Mononuclear cell (primary cell): ENCODE results near the gene RFPL1. TPM values are rescaled to one million over a fixed set of nuclear protein-coding genes. Genes with fewer than 3 reads are reported as not detected.

Experiments used
- H3K27me3 ChIP-seq: 2 replicates; pipeline ENCODE4 v1.6.0; 2011; ENCODE audit warnings: low read length, control low read depth; ENCODE audit not compliant: insufficient read depth
- H3K4me1 ChIP-seq: 2 replicates; pipeline ENCODE4 v1.5.1; 2011; ENCODE audit warnings: mild to moderate bottlenecking, low read length, control low read depth; ENCODE audit not compliant: insufficient read depth
- H3K4me3 ChIP-seq: 2 replicates; pipeline ENCODE4 v1.5.1; 2011; ENCODE audit warnings: mild to moderate bottlenecking, low read length, moderate library complexity
- H3K9me3 ChIP-seq: 2 replicates; pipeline ENCODE4 v1.5.1; 2011; ENCODE audit warnings: low read depth, mild to moderate bottlenecking, control low read depth, low read length
- total RNA-seq: library from RNA; depleted of rRNA; stranded (reverse); fragments of >200 nt; gene quantifications from one replicate; pipeline ENCODE4 v1.2.3, GENCODE V29; 2012

RFPL1 gene
- total RNA-seq, 1 donor: not detected

DNA sequence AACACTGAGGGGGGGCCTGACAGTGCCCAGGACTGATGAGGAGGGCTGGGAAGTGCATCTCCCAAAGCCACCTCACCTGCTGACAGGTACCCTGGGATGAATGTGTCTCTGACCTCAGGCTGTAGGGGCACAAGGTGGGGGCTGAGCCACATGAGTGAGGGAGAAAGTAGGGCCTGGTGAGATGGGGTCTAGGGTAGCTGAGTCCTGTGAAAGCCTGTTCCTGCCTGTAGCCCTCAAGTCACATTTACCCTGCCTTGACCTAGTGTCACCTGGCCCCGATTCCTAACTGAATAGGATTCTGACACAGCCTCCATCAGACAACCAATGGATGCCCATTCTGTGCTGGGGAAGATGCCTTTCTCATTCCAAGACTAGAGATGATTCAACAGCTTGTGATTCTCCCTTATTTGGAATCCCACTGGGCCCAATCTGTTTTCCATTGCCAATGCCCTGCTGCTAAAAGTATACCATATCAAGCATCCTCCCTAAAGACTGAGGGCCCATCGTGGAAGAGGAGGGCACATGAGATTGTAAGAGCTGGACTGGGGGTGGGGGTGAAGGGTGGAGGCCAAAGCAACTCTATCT, 11.1 kb upstream of the RFPL1 start:
- H3K9me3 ChIP-seq: no peaks in the 10 kb centered on the region
- H3K4me1 ChIP-seq: no peaks in the 10 kb centered on the region
- no peak overlapping the region for H3K4me3 ChIP-seq
- H3K27me3 ChIP-seq: no peaks in the 10 kb centered on the region

DNA sequence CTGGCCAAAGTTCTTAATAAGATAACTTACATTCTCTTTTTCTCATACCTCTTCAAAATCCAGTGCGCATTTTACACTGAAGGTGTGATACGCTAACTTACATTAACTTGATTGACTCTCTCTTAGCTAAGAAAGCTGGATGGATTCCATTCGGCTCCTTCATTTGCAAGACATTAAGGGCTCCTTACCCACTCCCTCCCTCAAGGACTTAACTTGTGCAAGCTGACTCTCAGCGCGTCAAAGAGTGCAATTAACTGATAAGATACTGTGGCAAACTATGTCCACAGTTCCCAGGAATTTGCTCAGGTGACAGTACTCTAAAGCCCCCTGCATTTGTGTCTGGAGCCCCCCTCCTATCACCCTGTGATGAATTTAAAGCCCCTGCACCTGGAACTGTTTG, 6.4 kb upstream of the RFPL1 start:
- no peaks in the 10 kb centered on the region for H3K27me3 ChIP-seq
- H3K4me1 ChIP-seq: no peaks in the 10 kb centered on the region
- H3K9me3 ChIP-seq: no peaks in the 10 kb centered on the region
- H3K4me3 ChIP-seq: no peak overlapping the region

DNA sequence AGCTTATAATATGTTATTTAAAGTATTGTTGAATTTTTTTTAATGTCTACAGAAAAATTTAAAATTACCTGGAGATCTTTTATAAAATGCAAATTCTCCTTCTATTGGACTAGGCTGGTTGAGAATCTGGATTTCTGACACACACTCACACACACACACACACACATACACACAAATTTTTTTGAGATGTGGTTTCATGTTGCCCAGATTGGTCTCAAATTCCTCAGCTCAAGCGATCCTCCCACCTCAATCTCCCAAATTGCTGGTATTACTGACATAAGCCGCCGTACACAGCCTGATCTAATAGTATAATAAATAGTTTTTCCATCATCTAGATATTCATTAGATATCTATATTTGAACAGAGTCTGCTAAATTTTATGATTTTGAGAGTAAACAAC, 4.5 kb upstream of the RFPL1 start:
- Histone ChIP-seq H3K4me1 (no peaks in the 10 kb centered on the region), H3K27me3 (no peaks in the 10 kb centered on the region), H3K4me3 (no peak overlapping the region), H3K9me3 (no peaks in the 10 kb centered on the region)

DNA sequence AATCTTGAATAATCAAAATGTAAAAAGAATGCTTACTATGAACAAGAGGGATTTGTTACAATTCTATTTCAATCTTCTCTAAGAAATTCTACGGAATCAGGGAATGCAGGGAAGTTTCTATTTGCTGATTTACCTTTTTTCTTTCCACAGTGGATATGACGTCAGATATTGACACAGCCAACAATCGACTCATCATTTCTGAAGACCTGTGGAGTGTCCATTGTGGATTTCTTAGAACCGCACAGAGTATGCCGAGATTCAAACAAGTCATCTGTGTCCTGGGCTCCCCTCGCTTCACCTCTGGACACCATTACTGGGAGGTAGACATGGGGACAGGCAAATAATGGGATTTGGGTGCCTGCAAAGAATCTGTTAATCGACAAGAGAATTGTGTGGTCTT, 4.1 kb upstream of the RFPL1 start:
- no peak overlapping the region for H3K4me3 ChIP-seq
- H3K27me3 ChIP-seq: no peaks in the 10 kb centered on the region
- H3K4me1 ChIP-seq: no peaks in the 10 kb centered on the region
- H3K9me3 ChIP-seq: no peaks in the 10 kb centered on the region

DNA sequence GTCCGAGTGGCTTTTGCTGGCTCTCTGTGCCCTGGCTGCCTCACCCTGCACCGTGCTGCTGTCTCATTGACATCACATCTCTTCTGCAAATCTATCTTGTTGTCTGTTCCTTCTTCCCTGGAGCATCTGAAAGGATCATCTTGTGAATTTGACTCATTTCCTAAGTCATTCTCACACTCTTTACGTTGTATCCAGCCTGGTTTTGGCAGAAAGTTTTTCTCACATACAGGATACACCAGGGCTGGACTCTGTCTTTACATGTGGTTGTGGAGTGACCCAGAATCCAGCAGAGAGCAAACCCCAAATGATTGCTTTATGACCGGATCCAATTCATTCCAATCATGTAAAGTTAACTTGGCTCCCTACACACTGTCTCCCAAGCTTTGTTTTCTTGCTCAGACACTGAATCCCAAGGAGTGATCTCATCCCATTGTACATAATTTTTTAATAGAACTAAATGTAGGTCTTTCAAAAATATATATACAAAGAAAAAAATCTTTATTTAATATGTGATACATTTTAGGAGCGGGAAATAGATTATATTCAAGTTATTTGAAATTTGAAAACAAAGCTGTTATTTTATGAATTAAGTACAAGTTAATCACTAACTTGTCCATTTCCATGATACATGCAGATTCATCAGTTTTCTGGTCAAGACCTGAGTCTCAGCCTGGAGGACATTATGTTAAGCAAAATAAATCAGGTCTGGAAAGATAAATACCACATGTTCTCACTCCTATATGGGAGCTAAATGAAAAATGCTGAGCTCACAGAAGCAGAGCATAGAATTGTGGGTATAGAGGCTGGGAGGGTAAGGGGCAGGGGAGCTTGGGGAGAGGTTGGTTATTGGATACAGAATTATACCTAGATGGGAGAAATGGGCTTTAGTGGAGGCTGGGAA, 2.9 kb upstream of the RFPL1 start:
- no peaks in the 10 kb centered on the region for H3K27me3 ChIP-seq
- no peaks in the 10 kb centered on the region for H3K9me3 ChIP-seq
- H3K4me1 ChIP-seq: no peaks in the 10 kb centered on the region
- no peak overlapping the region for H3K4me3 ChIP-seq

DNA sequence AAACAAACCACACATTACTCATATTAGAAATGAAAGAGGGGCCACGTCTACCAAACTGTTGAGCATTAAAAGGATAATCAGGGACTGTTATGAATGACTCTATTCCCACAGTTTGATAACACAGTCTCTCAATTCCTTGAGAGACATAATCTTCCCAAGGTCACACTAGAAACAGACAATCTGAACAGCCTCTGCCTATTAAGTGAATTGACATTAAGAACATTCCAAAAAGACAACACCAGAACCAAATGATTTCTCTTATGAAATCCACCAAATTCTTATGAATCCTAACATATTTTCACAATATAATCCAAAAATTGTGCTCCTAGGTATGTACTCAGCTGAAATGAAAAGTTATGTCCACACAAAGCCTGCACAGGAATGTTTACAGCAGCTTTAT, 4.6 kb downstream of the RFPL1 start:
- no peak overlapping the region for H3K4me3 ChIP-seq
- no peaks in the 10 kb centered on the region for H3K4me1 ChIP-seq
- no peaks in the 10 kb centered on the region for H3K27me3 ChIP-seq
- no peaks in the 10 kb centered on the region for H3K9me3 ChIP-seq

DNA sequence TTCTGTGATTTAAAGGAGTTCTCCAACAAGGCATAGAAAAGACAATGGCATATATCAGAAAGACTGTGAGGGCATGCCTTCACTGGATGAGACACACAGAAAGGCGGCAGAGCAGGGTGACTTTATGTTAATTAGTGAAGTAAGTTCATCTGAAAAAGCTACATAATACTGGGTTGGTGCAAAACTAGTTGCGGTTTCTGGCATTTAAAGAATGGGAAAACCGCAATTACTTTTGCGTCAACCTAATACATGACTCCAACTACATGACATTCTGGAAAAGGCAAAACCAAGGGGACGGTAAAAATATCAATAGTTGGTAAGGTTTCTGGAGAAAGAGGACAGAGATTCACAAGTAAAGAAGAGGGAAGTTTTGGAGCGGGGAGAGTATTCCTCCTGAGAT, 5.1 kb downstream of the RFPL1 start:
- no peaks in the 10 kb centered on the region for H3K4me1 ChIP-seq
- H3K4me3 ChIP-seq: no peak overlapping the region
- H3K9me3 ChIP-seq: no peaks in the 10 kb centered on the region
- H3K27me3 ChIP-seq: no peaks in the 10 kb centered on the region

DNA sequence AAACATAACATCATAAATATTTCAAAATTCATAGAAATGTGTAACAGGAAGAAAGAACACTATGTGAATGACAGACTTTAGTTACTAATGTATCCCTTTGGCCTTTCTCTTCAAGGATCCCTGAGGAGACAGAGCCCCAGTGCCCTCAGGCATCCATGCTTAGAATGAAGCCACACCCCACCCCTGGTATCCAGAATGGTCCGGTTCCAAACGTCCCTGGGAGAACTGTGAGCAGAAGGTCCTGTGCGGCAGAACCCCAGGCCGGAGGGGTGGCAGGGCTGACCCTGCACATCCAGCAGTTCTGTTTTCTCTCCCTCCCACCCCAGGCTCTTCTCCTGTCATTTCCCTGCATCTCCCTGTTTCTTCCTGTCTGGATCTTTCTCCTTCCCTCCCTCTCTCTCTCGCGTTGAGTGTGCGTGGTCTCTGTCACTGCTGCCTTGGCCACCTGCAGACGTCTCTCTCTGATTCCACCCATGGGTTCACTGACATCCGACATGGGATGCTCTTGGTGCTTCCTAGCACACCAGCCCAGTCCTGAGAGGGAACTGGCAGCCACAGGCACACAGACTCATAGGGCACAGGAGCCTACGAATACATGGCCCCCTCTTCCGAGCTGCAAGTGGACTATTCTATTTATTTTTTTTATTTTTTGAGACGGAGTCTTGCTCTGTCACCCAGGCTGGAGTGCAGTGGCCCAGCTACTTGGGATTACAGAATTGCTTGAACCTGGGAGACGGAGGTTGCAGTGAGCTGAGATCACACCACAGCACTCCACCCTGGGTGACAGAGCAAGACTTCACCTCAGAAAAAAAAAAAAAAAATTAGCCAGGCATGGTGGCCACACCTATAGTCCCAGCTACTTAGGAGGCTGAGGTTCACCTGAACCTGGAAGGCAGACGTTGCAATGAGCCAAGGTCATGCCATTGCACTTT, 5.7 kb downstream of the RFPL1 start:
- H3K4me3 ChIP-seq: no peak overlapping the region
- no peaks in the 10 kb centered on the region for H3K9me3 ChIP-seq
- no peaks in the 10 kb centered on the region for H3K27me3 ChIP-seq
- H3K4me1 ChIP-seq: no peaks in the 10 kb centered on the region

DNA sequence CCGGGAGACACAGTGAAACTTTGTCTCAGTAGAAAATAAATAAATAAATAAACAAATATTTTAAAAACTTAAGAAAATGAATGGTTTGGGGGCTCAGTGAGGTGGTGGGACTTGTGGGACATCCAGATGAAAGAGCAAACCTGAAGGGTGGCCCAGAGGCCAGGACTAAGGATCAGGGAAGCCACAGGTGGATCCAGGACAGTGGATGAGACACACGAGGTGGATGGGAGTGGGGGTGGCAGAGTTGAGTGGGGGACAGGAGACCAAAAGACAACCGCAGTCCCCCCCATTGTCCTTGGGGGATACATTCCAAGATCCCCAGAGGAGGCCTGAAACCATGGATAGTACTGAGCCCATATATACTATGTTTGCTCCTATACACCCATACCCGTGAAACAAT, 7.1 kb downstream of the RFPL1 start:
- no peaks in the 10 kb centered on the region for H3K27me3 ChIP-seq
- H3K4me1 ChIP-seq: no peaks in the 10 kb centered on the region
- no peak overlapping the region for H3K4me3 ChIP-seq
- H3K9me3 ChIP-seq: no peaks in the 10 kb centered on the region

DNA sequence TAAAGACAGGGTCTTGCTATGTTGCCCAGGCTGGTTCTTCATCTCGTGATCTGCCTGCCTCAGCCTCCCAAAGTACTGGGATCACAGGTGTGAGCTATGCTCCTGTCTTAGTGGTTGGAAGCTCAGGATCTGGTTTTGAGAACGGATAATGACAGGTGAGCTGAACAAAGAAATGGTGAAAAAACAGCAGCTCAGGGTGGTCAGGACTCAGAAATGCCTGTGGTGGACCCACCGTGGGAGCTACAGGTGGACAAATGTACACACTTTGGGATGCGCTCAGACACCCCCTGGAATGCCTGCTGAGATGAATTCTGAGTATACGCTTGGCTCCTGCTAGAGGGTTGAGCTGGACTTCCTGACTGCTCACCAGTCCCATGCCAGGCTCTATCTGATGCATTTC, 9.5 kb downstream of the RFPL1 start:
- H3K4me3 ChIP-seq: no peak overlapping the region
- no peaks in the 10 kb centered on the region for H3K9me3 ChIP-seq
- H3K4me1 ChIP-seq: no peaks in the 10 kb centered on the region
- no peaks in the 10 kb centered on the region for H3K27me3 ChIP-seq

DNA sequence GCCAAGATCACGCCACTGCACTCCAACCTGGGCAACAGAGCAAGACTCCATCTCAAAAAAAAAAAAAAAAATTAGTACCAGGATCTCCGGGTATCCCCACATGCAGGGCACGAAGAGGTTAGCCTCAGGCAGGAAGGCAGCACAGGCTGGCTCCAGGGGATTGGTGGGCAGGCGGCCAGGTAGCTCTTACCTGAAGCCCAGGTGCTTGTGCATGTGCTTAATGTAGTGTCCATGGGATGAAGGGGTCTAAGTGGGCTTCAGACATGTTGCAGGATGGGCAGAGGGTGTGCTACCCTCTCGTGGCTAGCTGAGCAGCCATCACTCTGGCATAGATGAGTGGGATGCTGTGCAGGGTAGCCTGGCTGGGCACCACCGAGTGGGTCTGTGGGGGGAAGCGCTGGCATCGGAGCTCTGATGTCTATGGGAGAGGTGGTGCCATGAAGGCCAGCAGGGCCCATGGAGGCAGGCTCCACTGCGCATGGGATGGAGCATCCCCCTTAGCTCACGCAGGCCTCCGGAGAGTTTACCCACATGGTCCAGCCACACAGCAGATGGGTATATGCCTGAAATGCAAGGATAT, 11.0 kb downstream of the RFPL1 start:
- Histone ChIP-seq H3K9me3 (no peaks in the 10 kb centered on the region), H3K27me3 (no peaks in the 10 kb centered on the region), H3K4me3 (no peak overlapping the region), H3K4me1 (no peaks in the 10 kb centered on the region)

DNA sequence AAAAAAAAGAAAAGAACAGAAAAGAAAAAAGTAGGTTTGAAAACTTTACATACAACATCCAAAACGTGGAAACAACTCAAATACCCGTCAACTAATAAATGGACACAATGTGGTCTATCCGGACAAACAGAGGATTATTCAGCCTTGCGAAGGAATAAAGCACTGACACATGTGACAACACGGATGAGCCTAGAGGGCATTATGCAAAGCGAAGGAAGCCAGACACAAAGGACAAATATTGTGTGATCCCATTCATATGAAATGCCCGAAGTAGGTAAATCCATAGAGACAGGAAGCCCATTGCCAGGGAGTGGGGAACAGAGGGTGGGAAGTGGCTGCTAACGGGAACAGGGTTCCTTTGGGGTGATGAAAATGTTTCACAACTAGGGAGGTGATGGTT, 11.8 kb downstream of the RFPL1 start:
- Histone ChIP-seq H3K4me3 (no peak overlapping the region), H3K4me1 (no peaks in the 10 kb centered on the region), H3K9me3 (no peaks in the 10 kb centered on the region), H3K27me3 (no peaks in the 10 kb centered on the region)

DNA sequence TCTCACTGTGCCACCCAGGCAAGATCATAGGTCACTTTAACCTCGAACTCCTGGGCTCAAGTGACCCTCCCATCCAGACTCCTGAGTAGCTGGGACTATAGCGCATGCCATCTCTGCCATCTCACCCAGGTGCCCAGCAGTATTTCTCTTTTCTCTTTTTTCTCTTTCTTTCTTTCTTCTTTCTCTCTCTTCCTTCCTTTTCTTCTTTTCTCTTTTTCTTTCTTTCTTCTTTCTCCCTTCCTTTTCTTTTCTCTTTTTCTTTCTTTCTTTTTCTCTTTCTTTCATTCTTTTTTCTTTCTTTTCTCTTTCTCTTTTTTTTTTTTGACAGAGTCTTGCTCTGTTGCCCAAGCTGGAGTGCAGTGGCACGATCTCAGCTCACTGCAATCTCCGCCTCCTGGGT, 13.5 kb downstream of the RFPL1 start:
- H3K27me3 ChIP-seq: no peaks in the 10 kb centered on the region
- H3K4me1 ChIP-seq: no peaks in the 10 kb centered on the region
- H3K9me3 ChIP-seq: no peaks in the 10 kb centered on the region
- no peak overlapping the region for H3K4me3 ChIP-seq

DNA sequence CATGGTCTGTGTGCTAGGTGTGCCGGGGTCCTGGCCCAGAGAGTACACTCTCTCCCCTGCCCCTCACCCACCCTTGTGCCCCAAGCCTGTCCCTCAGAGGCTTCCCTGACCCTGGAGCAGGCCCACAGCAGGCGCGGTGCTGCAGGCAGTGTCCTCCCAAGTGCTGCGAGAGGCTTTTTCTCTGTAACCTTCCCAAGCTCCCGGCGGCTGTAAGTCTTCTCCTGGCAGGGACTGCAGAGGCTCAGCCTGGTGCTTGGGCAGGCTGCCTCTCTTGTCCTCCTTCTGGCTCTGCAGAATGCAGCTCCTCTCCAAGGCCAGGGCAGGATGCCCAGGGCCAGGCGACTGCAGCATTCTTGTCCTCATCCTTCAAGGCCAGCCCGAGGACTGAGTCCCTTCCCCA, 15.9 kb downstream of the RFPL1 start:
- Histone ChIP-seq H3K27me3 (no peaks in the 10 kb centered on the region), H3K4me3 (no peak overlapping the region), H3K9me3 (no peaks in the 10 kb centered on the region), H3K4me1 (no peaks in the 10 kb centered on the region)

DNA sequence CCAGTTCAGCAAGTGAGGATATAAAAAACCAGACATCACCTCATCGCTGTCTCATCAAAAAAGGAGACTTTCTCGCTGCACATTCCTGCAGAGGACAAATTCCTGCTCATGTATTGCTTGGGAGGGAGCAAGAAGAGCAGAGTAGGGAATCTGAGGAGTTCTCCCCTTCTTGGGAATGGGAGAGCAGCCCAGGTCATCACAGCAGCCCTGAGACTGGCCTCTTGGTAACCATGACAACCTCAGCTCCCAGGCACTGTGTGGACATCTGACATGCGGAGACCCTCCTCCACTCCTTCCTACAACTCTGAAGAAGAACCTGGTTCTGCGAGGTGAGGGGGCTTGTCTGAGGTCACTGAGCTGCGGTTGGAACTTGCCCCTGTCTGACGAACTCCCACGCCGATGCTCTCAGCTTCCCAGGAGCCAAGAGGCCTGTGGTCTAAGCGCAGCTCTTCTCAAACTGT, 17.9 kb downstream of the RFPL1 start:
- Histone ChIP-seq H3K4me3 (no peak overlapping the region), H3K9me3 (no peaks in the 10 kb centered on the region), H3K27me3 (no peaks in the 10 kb centered on the region), H3K4me1 (no peaks in the 10 kb centered on the region)
